HG02870 (cell line): ENCODE results near the gene QRICH1.

Source experiments
- ATAC-seq: cut with Tn5 transposase; IDR thresholded peaks from one replicate; pipeline ENCODE4 v1.9.1; 2021; ENCODE audit warnings: mild to moderate bottlenecking, moderate library complexity; ENCODE audit not compliant: unreplicated experiment

QRICH1 gene

GRCh38 chr3:49034650-49035049 lies 59.2 kb downstream of the QRICH1 start:
- no peak for ATAC-seq

- ATAC-seq, result no peak
These were observed 61.1 kb downstream of the QRICH1 start for GRCh38 chr3:49032646-49033304.

- no peak for ATAC-seq
These were observed 63.5 kb downstream of the QRICH1 start for GRCh38 chr3:49030321-49030720.

GRCh38 chr3:49029563-49029884 lies 64.3 kb downstream of the QRICH1 start:
- ATAC-seq, result no peak

GRCh38 chr3:49028673-49029562 lies 65.0 kb downstream of the QRICH1 start, which contains the start of gene IMPDH2:
Gene IMPDH2 (minus strand): TSS chr3:49029398. CDS start chr3:49029350, 48 bp downstream.
- ATAC-seq, result peak; percentile 88

- no peak for ATAC-seq
These were observed 65.6 kb downstream of the QRICH1 start for GRCh38 chr3:49028298-49028672.

- no peak for ATAC-seq
These were observed 66.2 kb downstream of the QRICH1 start for GRCh38 chr3:49027634-49028033.

GRCh38 chr3:49026536-49026935 lies 67.3 kb downstream of the QRICH1 start:
- ATAC-seq, result no peak

- no peak for ATAC-seq
These were observed 67.9 kb downstream of the QRICH1 start for GRCh38 chr3:49025793-49026520.

- no peak for ATAC-seq
These were observed 68.7 kb downstream of the QRICH1 start for GRCh38 chr3:49025005-49025792.

- ATAC-seq, result no peak
These were observed 69.4 kb downstream of the QRICH1 start for GRCh38 chr3:49024449-49024848.

- no peak for ATAC-seq
These were observed 70.1 kb downstream of the QRICH1 start for GRCh38 chr3:49023775-49024174.

- ATAC-seq, result no peak
These were observed 71.1 kb downstream of the QRICH1 start for GRCh38 chr3:49022688-49023171.

- peak; percentile 48 for ATAC-seq
These were observed 71.8 kb downstream of the QRICH1 start, which contains the start of gene NDUFAF3 for GRCh38 chr3:49021813-49022687. Gene NDUFAF3 (plus strand): TSS chr3:49022121. CDS start chr3:49022145, 24 bp downstream.

- peak; percentile 44 for ATAC-seq
These were observed 72.6 kb downstream of the QRICH1 start for GRCh38 chr3:49021213-49021812.

GRCh38 chr3:49020330-49021212 lies 73.3 kb downstream of the QRICH1 start:
- ATAC-seq, result no peak

GRCh38 chr3:49019941-49020329 lies 73.9 kb downstream of the QRICH1 start:
- ATAC-seq, result no peak

GRCh38 chr3:49018707-49019006 lies 75.2 kb downstream of the QRICH1 start:
- no peak for ATAC-seq
